Measurements from ENCODE around the gene PIK3R5. TPM values are rescaled to one million over a fixed set of nuclear protein-coding genes. Genes with fewer than 3 reads are reported as not detected.

PIK3R5 gene
- total RNA-seq, 1 experiment from 2014 or later, result 0.09 TPM

GRCh38 chr17:8905331-8905730 is 60.2 kb downstream of the PIK3R5 start:
- TF ChIP-seq, protein P1, sequence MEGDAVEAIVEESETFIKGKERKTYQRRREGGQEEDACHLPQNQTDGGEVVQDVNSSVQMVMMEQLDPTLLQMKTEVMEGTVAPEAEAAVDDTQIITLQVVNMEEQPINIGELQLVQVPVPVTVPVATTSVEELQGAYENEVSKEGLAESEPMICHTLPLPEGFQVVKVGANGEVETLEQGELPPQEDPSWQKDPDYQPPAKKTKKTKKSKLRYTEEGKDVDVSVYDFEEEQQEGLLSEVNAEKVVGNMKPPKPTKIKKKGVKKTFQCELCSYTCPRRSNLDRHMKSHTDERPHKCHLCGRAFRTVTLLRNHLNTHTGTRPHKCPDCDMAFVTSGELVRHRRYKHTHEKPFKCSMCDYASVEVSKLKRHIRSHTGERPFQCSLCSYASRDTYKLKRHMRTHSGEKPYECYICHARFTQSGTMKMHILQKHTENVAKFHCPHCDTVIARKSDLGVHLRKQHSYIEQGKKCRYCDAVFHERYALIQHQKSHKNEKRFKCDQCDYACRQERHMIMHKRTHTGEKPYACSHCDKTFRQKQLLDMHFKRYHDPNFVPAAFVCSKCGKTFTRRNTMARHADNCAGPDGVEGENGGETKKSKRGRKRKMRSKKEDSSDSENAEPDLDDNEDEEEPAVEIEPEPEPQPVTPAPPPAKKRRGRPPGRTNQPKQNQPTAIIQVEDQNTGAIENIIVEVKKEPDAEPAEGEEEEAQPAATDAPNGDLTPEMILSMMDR (conservative IDR thresholded peaks at IDR 0.05; ENCODE audit: low read depth, low read length), result no peak
- TF ChIP-seq EZH2 (IDR thresholded peaks at IDR 0.05; ENCODE audit: borderline replicate concordance, low read depth, low read length, poor library complexity, severe bottlenecking), result no peak
- Histone ChIP-seq H3K9me3 (ENCODE audit: low read depth, low read length, poor library complexity, severe bottlenecking) (no peaks in the 10 kb centered on the region), H3K4me3 (ENCODE audit: low read depth, low read length, poor library complexity, severe bottlenecking) (no peak overlapping the region), H3K4me1 (ENCODE audit: insufficient read depth, low read length, poor library complexity, severe bottlenecking) (no peaks in the 10 kb centered on the region), H3K36me3 (ENCODE audit: insufficient read depth, low read length, poor library complexity, severe bottlenecking) (no peaks in the 10 kb centered on the region), H3K27ac (ENCODE audit: low read depth, low read length, poor library complexity, severe bottlenecking) (no peak overlapping the region), H3K27me3 (replicated peaks; ENCODE audit: insufficient read depth, low read depth, low read length, poor library complexity) (peaks cover 22% of the 10 kb centered on the region)
- intact Hi-C loops (cut with micrococcal nuclease; ENCODE audit: unreplicated experiment), result no loop called here
- no TSS peak for BruUV-seq (replicated peaks)
- no peak for DNase-seq (ENCODE audit: low spot score)
- ChIA-PET POLR2A (ENCODE audit: low non-redundant PET) (no interaction called here), CTCF (no interaction called here)

- no TSS peak for BruUV-seq (replicated peaks)
- no peak overlapping the region for H3K4me3 ChIP-seq (ENCODE audit: low read depth, low read length, poor library complexity, severe bottlenecking)
- no peak for DNase-seq (ENCODE audit: low spot score)
- ChIA-PET CTCF (no interaction called here), POLR2A (ENCODE audit: low non-redundant PET) (no interaction called here)
- H3K36me3 ChIP-seq (ENCODE audit: insufficient read depth, low read length, poor library complexity, severe bottlenecking), result no peaks in the 10 kb centered on the region
- peaks cover 17% of the 10 kb centered on the region for H3K27me3 ChIP-seq (replicated peaks; ENCODE audit: insufficient read depth, low read depth, low read length, poor library complexity)
- intact Hi-C loops (cut with micrococcal nuclease; ENCODE audit: unreplicated experiment), result no loop called here
- no peak for TF ChIP-seq EZH2 (IDR thresholded peaks at IDR 0.05; ENCODE audit: borderline replicate concordance, low read depth, low read length, poor library complexity, severe bottlenecking)
- TF ChIP-seq, protein P1 (conservative IDR thresholded peaks at IDR 0.05; ENCODE audit: low read depth, low read length), result no peak
- no peak overlapping the region for H3K27ac ChIP-seq (ENCODE audit: low read depth, low read length, poor library complexity, severe bottlenecking)
- H3K4me1 ChIP-seq (ENCODE audit: insufficient read depth, low read length, poor library complexity, severe bottlenecking), result no peaks in the 10 kb centered on the region
- no peaks in the 10 kb centered on the region for H3K9me3 ChIP-seq (ENCODE audit: low read depth, low read length, poor library complexity, severe bottlenecking)
These were observed 60.8 kb downstream of the PIK3R5 start for GRCh38 chr17:8904686-8905085.

DNA sequence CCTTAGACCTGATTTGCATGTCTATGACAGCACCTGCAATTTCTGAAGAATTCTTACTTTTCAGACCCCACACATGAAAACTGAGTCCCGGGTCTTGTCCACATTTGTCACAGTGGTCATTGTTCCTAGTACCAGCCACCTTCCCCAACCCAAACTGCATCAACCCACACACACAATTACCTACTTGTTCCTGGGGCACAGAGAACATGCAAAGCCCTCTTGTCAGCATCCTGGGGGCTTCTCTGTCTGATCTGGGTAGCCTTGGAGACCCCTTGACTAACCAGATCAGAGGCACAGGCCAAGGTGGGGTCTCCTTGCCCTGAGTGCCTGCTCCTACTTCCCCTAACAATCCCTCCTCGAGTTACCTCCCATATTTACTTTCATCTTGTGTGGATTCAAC is 61.3 kb downstream of the PIK3R5 start:
- Histone ChIP-seq H3K4me1 (ENCODE audit: insufficient read depth, low read length, poor library complexity, severe bottlenecking) (no peaks in the 10 kb centered on the region), H3K27me3 (replicated peaks; ENCODE audit: insufficient read depth, low read depth, low read length, poor library complexity) (peaks cover 17% of the 10 kb centered on the region), H3K27ac (ENCODE audit: low read depth, low read length, poor library complexity, severe bottlenecking) (no peak overlapping the region), H3K4me3 (ENCODE audit: low read depth, low read length, poor library complexity, severe bottlenecking) (no peak overlapping the region), H3K36me3 (ENCODE audit: insufficient read depth, low read length, poor library complexity, severe bottlenecking) (no peaks in the 10 kb centered on the region), H3K9me3 (ENCODE audit: low read depth, low read length, poor library complexity, severe bottlenecking) (no peaks in the 10 kb centered on the region)
- ChIA-PET CTCF (no interaction called here), POLR2A (ENCODE audit: low non-redundant PET) (no interaction called here)
- intact Hi-C loops (cut with micrococcal nuclease; ENCODE audit: unreplicated experiment), result no loop called here
- no TSS peak for BruUV-seq (replicated peaks)
- TF ChIP-seq, protein P1 (conservative IDR thresholded peaks at IDR 0.05; ENCODE audit: low read depth, low read length), result no peak
- TF ChIP-seq EZH2 (IDR thresholded peaks at IDR 0.05; ENCODE audit: borderline replicate concordance, low read depth, low read length, poor library complexity, severe bottlenecking), result no peak
- DNase-seq (ENCODE audit: low spot score), result no peak

Measured in A673 (cell line).